GM12872 (cell line): ENCODE results near the gene LAMB3.

Source experiments
- TF ChIP-seq, protein P1 (sequence below): IDR thresholded peaks from 3 replicates; pipeline ENCODE4 v1.5.1; 2011; ENCODE audit warnings: low read depth, mild to moderate bottlenecking, low read length, moderate library complexity; ENCODE audit not compliant: insufficient read depth

LAMB3 gene

DNA sequence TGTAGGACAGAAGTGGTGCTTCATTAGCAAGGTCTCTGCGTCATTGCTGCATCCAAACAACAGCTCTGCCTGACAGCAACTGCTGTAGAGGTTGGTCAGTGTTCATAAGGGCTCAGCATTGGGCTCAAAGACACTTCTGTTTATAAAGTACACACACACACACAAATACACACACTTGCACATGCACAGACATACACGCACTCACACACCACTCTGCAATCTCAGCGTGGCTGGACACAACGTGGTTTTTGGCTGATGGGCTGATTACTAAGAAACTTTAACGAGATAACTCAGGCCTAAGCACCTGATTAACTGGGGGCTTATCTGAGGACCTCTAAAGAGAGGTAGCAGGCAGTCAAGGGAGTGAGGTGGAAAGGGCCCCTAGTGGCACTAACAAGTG lies 48.3 kb downstream of the LAMB3 start:
- TF ChIP-seq, protein P1, sequence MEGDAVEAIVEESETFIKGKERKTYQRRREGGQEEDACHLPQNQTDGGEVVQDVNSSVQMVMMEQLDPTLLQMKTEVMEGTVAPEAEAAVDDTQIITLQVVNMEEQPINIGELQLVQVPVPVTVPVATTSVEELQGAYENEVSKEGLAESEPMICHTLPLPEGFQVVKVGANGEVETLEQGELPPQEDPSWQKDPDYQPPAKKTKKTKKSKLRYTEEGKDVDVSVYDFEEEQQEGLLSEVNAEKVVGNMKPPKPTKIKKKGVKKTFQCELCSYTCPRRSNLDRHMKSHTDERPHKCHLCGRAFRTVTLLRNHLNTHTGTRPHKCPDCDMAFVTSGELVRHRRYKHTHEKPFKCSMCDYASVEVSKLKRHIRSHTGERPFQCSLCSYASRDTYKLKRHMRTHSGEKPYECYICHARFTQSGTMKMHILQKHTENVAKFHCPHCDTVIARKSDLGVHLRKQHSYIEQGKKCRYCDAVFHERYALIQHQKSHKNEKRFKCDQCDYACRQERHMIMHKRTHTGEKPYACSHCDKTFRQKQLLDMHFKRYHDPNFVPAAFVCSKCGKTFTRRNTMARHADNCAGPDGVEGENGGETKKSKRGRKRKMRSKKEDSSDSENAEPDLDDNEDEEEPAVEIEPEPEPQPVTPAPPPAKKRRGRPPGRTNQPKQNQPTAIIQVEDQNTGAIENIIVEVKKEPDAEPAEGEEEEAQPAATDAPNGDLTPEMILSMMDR, result no peak

DNA sequence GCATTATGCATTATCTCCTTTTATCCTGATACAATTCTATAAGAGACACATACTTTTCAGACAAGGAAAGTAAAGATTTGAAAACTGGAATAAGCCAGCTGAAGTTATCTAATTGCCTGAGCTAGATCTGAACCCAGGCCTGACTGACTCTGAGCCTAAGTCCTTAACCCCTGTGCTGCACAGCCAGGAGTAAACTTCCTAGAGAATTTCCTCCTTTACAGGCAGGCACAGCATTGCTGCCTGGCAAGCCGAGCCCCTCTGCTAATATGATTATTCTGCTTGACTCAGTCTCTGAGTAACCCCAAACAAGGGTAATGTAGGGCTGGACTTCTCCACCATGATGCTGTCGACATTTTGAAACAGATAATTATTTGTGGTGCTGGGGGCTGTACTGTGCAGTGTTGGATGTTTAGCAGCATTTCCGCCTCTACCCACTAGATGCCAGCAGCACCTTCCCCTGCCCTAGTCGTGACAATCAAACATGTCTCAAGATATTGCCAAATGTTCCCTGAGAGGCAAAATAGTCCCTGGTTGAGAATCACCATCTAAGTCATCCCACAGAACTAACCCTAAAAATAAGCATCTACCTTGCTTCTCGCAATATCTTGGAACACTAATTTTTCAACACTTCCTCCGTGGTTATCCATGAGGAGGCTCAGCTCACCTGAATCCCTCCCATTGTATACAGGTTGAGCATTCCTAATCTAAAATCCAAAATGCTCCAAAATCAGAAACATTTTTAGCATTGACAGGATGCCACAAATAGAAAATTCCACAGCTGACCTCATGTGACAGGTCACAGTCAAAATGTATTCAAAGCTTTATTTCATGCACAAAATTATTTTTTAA lies 50.2 kb downstream of the LAMB3 start:
- TF ChIP-seq, protein P1, result peak; percentile 80

DNA sequence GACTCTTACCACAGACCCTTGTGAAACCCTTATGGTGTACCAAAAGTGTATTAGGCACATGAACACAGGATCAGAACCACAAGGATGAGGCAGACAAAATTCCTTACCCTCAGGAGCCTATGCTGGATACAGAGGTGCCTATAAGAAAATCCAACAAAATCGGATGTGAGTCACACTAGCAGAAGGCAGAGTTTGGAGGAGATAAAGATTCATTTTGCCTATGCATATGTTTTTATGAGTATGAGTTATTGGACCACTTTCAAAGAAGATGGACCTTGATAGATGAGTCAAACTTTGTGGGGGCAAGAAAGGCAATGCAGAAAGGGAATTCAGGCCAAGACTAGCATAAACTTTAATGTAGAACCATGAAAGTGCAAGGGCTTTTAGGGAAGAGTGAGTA lies 51.7 kb downstream of the LAMB3 start:
- TF ChIP-seq, protein P1, result no peak

DNA sequence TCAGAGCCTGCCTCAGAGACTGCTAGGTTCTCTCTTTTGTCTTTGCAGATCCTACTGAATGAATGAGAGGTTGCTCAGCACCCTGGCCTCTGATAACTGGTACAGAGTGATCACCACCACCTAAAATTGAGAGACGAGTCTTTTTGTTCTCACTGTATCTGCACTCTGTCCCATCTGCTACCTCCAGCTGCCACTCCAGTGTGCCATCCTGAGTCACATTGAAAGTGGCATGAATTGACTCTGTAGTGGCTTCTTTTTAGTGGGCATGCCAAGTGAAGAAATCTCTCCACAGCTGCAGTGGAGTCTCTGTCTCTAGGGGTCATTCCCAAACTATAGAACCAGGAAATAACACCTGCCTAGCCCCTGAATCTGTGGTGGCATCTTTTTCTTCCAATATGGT lies 54.0 kb downstream of the LAMB3 start:
- TF ChIP-seq, protein P1, result no peak

DNA sequence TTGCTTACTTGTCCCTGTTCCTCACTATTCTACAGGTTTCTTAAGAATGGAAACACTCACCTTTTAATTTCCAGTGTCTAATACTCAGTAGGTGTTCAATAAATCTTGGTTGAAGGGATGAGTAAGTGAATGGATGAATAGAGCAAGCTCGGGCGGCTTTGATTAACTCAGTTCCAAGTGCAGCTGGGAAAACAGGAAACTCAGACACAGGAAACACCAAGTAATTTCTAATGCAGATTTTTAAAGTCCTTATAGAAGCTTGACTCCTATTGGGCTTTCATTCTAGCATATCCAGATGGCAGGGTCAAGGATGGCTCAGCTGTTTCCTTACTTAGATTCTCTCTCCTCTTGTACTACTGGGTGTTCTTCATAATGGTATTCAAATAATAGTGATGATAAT lies 54.7 kb downstream of the LAMB3 start:
- TF ChIP-seq, protein P1, result no peak

DNA sequence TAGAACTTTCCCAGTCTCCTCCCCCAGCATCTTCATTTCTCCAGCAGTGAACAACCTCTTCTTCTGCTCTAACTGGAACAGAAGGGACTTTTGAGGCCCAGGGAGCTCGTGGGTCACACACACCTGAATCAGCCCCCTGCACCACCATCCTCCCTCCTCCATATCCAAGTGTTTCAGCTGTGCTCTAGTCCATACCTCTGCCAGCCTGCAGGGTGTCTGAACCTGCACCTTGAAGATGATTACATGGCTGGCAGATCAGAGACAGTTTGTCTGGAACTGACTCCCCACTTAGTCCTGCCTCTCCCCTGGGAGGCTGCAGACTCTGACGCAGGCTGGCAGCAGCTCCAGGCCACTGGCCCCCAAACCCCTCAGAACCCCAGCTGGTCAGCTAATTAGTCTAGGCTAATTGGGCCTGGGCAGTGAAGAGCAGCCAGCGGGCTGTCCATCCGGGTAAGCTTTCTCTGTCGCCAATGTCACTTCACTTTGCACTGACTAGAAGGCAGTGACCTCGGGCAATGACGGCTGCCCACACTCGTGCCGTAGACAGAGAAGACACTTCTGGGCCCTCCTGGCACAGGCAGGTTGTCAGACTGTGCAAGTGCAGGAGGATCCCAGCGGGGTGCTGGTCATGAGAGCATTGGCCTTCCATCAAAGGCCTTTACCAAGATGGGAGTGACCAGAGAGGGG lies 56.5 kb downstream of the LAMB3 start:
- TF ChIP-seq, protein P1, result no peak

DNA sequence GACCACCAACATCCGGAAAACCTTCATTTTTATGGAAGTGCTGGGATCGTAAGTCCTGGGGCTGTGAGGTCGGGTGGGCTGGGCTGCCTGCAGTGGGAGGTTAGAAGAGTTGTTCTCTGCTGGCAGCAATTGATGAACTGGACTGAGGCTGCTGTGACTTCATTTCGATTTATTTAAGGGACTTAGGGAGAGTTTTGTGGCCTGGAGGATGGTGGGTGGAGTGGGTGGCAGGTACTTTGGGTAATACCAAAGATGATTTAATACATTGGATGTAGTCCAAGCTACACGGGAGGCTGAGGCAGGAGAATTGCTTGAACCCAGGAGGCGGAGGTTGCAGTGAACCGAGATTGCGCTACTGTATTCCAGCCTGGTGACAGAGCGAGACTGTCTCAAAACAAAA lies 57.2 kb downstream of the LAMB3 start:
- TF ChIP-seq, protein P1, result no peak
